H1 (cell line): ENCODE measurements around the gene ZMIZ1. TPM values are rescaled to one million over a fixed set of nuclear protein-coding genes. Genes with fewer than 3 reads are reported as not detected.

Source experiments
- BCL11A ChIP-seq, 2 experiments: IDR thresholded peaks; one replicate each; pipeline ENCODE4 v1.6.1; 2011; ENCODE audit warnings: low read depth in 2 of 2, low read length in 2 of 2, mild to moderate bottlenecking in 2 of 2
- CHD1 ChIP-seq: IDR thresholded peaks from 2 replicates; pipeline ENCODE4 v1.6.1; 2012; ENCODE audit warnings: low read depth, low read length, improper control_type of control experiment
- EP300 ChIP-seq, 2 experiments: IDR thresholded peaks; 1 replicate in 1 of 2; 2 replicates in 1 of 2; pipeline ENCODE4 v1.6.1; 2011 to 2012; ENCODE audit warnings: low read depth in 2 of 2, low read length in 2 of 2, mild to moderate bottlenecking in 2 of 2, borderline replicate concordance in 1 of 2, inconsistent platforms in 1 of 2, moderate library complexity in 1 of 2
- RNF2 ChIP-seq: fragments of 200-900, 300-1000 bp; sonication (generic); IDR thresholded peaks from 2 replicates; pipeline ENCODE4 v1.7.1; 2016; ENCODE audit warnings: borderline replicate concordance, low read depth, mild to moderate bottlenecking, antibody characterized with exemption, low read length; ENCODE audit not compliant: poor library complexity, severe bottlenecking; ENCODE audit errors: missing control alignments
- ZNF274 ChIP-seq: IDR thresholded peaks from 2 replicates; pipeline ENCODE4 v1.7.0; 2012; ENCODE audit warnings: low read length, borderline replicate concordance; ENCODE audit errors: extremely low read depth
- polyA plus RNA-seq, 7 experiments: library from polyadenylated mRNA; depleted of rRNA in 3 of 7; stranded (reverse) in 5 of 7; unstranded in 2 of 7; fragments of >200 nt in 5 of 7; fragments of 200-250 nt in 2 of 7; gene quantifications; 1 replicate in 5 of 7; 2 replicates in 1 of 7; 4 replicates in 1 of 7; pipeline versions ENCODE4 v1.2.1 to v1.2.3, GENCODE V29; 2011 to 2013; ENCODE audit warnings: missing spikeins in 2 of 7, mixed read lengths in 2 of 7
- total RNA-seq: library from RNA; stranded (reverse); fragmentation: NEBNext Ultra II Directional; extraction: Animal tissue kit (Norgen Biotek cat#: 25700); gene quantifications from 2 replicates; pipeline ENCODE4 v1.2.1, GENCODE V29; 2021

The ZMIZ1 gene
- total and polyA plus RNA-seq, 2 of the 8 experiments (the other 6 are each of a cell fraction or from before 2014, with no cell fraction given), result 8.1 to 28.0 TPM

DNA sequence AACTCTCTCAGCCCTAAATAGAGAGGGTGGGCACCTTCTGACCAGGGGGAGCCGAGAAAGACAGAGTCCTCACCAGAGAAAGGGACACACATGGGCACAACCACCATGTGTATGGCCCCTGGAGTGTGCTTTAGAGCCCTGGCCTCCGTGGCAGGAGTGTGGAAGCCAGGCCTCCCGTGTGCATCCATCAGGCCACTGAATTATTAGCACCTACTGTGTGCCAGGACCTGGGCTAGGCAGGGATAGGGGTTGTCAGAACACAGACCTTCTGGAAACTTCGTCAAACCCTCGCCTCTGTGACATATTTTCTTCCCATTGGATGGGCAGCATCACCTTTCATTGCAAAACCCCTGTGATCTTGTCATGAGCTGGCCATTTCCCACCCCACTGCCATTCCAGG, 78.5 kb downstream of the ZMIZ1 start (continued):
- TF ChIP-seq RNF2, result no peak
- no peak for TF ChIP-seq ZNF274
- no peak for TF ChIP-seq CHD1
- TF ChIP-seq BCL11A (IDR thresholded peaks at IDR 0.05; ENCODE audit: low read depth in 2 of 2, low read length in 2 of 2), result no peak
- no peak for TF ChIP-seq EP300 (IDR thresholded peaks at IDR 0.05; ENCODE audit: borderline replicate concordance in 1 of 2, low read depth in 2 of 2, low read length in 2 of 2)
- TF ChIP-seq, all 59 proteins: peak for 0
